ENCODE results near the gene CACFD1.
A peak's percentile ranks its signal among the peaks of the same experiment; 100 is the strongest.

CACFD1 gene

DNA sequence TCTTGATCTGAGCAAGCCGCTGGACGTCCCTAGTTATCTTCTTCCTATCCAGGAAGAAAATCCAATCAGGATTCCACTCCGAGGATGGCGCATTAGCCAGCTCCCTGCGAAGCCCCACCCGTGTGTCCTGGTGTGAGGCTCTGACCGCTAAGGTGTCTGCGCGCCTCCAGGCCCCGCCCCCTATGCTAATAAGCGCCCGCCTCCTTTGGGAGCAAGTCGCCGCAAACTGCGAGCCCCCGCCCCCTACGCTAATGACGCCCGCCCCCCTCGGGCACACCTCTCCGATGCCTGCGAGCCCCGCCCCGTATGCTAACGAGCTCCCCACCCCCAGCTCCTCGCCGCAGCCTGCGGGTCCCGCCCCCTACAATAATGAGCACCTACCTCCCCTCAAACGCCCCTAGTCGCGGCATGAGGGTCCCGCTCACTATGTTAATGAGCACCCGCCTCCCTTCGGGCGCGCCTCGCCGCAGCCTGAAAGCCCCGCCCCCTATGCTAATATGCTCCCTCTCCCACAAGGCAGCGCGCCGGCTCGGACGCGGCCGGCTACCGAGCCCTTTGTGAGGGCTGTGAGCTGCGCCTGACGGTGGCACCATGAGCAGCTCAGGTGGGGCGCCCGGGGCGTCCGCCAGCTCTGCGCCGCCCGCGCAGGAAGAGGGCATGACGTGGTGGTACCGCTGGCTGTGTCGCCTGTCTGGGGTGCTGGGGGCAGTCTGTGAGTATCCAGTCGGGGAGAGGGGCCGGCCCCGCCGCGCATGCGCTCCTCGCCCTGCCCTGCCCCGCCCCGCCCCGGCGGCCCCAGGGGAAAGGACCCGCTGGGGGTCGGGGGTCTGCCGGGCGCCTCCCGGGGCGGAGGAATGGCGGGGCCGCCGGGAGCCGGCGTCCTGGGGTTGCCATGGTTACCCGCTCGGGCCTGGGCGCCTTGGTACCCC, at the start of gene CACFD1:
TSS of gene CACFD1 (plus strand) at position 503 of the 929 bp plus-strand sequence. CDS start at position 592, 89 bp downstream.
- peak; percentile 33; the same call in 1 of the 2 replicates for TF ChIP-seq GATA2 (IDR thresholded peaks at IDR 0.05; ENCODE audit: low read depth, low read length)
- no peak for TF ChIP-seq GATA3 (IDR thresholded peaks at IDR 0.05; ENCODE audit: low read depth, low read length)

GRCh38 chr9:133415170-133415569, 44.6 kb upstream of the CACFD1 start:
- TF ChIP-seq GATA3 (IDR thresholded peaks at IDR 0.05; ENCODE audit: low read depth, low read length) = no peak
- no peak for TF ChIP-seq GATA2 (IDR thresholded peaks at IDR 0.05; ENCODE audit: low read depth, low read length)

DNA sequence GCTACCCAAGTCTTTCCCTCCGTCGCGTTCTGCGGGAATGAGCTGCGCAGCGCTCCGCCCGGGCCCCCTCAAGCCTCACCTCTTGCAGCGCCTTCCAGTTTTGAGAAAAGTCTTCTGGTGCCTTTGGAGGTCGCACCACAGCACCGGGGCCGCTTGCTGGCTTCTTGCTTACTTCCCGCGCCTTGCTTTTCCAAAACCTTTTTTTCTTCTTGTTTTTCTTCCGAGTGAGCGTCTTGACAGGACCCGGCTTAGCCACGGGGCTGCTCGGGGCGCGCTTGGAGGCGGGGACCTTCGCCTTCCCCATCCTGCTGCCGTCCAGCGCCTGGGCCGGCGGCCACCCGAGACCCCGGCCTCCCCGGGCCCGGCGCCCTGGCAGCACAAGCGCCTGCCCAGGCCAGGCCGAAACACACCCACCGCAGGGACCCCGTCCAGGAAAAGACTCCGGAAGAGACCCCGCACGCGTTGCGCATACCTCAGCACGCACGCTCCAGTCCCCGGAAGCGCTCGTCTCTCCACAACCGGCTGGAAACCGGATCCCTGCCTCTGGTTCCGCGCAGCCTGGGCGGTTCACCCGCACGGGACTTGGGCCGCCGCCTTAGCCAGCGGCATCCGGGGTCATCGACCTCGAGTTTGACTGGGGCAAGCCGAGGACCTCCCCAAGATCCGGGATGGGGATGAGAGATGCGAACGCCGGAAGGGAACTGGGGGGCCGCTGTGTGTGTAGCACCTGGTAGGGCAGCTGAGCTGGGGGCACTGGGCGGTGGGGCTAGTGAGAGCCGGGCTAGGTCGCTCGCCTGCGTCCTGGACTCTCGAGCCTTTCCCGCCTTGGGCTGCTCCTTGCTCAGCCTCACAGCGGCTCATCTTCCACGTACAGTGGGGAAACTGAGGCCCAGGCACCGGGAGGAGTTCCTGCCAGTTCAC, 42.0 kb upstream of the CACFD1 start, which contains the start of gene REXO4:
TSS of gene REXO4 (minus strand) at position 470 of the 921 bp plus-strand sequence. CDS start at position 304, 166 bp downstream.
- TF ChIP-seq GATA2 (IDR thresholded peaks at IDR 0.05; ENCODE audit: low read depth, low read length) (0 out of 2 replicates have a peak, but pooled peaks have one; percentile 8), GATA3 (IDR thresholded peaks at IDR 0.05; ENCODE audit: low read depth, low read length) (no peak)

DNA sequence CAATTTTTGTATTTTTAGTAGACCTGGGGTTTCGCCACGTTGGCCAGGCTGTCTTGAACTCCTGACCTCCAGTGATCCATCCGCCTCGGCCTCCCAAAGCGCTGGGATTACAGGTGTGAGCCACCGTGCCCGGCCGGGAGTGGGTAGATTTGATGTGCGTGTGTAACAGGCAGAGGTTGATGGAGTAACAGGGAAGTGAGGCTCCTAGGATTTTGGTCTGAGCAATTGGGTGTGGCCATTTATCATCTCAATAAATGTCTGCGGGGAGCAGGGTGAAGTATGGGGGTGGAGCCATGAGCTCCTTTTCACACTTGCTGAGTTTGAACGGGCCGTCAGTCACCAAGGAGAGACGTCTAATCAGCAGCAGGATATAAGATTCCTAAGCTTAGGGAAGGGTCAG, 40.8 kb upstream of the CACFD1 start:
- TF ChIP-seq GATA3 (IDR thresholded peaks at IDR 0.05; ENCODE audit: low read depth, low read length) (no peak), GATA2 (IDR thresholded peaks at IDR 0.05; ENCODE audit: low read depth, low read length) (no peak)

GRCh38 chr9:133420392-133420827, 39.4 kb upstream of the CACFD1 start:
- TF ChIP-seq GATA2 (IDR thresholded peaks at IDR 0.05; ENCODE audit: low read depth, low read length) = no peak
- TF ChIP-seq GATA3 (IDR thresholded peaks at IDR 0.05; ENCODE audit: low read depth, low read length) = no peak

DNA sequence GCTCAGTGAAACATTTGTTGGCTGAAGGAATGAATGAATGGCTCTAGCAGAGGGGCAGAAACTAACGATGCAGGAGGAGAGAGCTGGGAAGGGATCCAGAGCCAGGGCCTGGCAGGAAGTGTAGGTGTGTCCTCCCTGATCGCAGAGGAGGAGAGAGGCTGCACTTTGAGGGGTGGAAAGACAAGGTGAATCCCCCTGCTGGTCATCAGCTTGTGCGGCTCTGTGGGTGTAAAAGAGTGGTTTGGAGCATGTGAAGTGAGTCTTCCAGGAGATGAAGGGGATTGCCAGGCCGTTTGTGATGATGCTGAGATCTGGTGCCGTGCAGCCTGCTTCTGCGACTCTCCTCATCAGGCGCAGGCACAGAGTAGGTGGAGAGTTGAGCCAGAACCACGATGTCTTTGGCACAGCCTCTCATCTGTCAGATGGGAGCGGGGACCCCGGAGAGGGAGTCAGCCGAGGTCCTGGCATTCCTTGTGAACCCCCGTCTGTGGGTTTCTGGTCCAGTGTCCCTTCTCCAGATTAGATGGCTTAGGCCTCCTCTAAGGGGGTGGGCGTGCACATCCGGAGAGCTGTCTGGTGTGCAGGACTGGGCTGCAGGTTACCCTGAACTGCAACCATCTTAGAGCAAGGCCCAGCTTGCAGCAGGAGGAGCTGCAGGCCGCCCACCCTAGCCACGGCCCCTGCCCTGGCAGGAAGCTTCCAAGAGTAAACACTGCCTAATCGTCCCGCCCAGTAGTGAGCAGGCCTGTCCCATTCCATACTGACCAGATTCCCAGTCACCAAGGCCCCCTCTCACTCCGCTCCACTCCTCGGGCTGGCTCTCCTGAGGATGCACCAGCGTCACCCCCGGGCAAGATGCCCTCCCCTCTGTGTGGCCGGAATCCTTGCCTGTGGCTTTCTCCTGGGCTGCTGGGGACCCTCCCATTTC, 37.9 kb upstream of the CACFD1 start, which contains the start of gene ADAMTS13:
TSS of gene ADAMTS13 (plus strand) at position 753 of the 928 bp plus-strand sequence. CDS start at position 830, 77 bp downstream.
- TF ChIP-seq GATA3 (IDR thresholded peaks at IDR 0.05; ENCODE audit: low read depth, low read length) = no peak
- TF ChIP-seq GATA2 (IDR thresholded peaks at IDR 0.05; ENCODE audit: low read depth, low read length) = no peak

DNA sequence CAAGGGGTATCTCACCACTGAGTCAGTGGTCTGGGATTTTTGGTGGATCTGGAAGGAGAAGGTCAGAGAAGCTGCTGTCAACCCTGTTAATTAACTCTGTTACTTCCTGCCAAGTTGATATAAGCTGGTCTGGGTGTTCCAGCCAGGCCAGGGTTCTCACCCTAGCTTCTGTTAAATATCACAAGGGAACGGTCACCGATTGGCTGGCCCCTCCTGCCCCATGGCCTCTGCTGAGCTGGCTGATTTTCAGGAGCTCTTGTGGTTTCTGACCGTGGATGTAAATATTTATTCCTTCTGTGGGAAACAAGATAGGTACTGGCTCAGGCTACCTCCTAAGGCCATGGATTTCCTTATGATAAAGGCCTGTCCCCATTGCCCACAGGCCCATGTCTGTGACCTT, 36.6 kb upstream of the CACFD1 start:
- no peak for TF ChIP-seq GATA3 (IDR thresholded peaks at IDR 0.05; ENCODE audit: low read depth, low read length)
- no peak for TF ChIP-seq GATA2 (IDR thresholded peaks at IDR 0.05; ENCODE audit: low read depth, low read length)

GRCh38 chr9:133424187-133424586, 35.6 kb upstream of the CACFD1 start:
- TF ChIP-seq GATA3 (IDR thresholded peaks at IDR 0.05; ENCODE audit: low read depth, low read length) (no peak), GATA2 (IDR thresholded peaks at IDR 0.05; ENCODE audit: low read depth, low read length) (no peak)

DNA sequence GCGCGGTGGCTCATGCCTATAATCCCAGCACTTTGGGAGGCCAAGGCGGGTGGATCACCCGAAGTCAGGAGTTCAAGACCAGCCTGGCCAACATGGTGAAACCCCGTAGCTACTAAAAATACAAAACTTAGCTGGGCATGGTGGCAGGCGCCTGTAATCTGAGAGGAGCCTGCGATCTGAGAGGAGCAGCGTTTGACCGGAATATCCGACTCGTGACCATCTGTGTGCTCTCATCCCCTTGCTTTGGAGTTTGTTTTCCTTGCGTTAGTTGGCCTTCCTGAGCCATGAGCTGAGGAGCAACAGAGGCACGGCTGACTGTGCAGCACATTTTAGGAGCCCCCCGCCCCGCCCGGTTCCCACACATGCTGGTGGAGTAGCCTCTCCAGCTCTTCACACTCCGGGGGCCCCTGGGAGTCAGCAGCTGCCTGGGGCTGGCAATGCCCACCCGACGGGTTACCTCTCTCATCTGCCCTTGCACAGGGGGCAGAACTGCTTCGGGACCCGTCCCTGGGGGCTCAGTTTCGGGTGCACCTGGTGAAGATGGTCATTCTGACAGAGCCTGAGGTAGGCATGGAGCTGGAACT, 34.6 kb upstream of the CACFD1 start:
- TF ChIP-seq GATA3 (IDR thresholded peaks at IDR 0.05; ENCODE audit: low read depth, low read length) (no peak), GATA2 (IDR thresholded peaks at IDR 0.05; ENCODE audit: low read depth, low read length) (no peak)

- TF ChIP-seq GATA2 (IDR thresholded peaks at IDR 0.05; ENCODE audit: low read depth, low read length) (no peak), GATA3 (IDR thresholded peaks at IDR 0.05; ENCODE audit: low read depth, low read length) (no peak)
Measured at GRCh38 chr9:133426011-133426410, 33.8 kb upstream of the CACFD1 start.

DNA sequence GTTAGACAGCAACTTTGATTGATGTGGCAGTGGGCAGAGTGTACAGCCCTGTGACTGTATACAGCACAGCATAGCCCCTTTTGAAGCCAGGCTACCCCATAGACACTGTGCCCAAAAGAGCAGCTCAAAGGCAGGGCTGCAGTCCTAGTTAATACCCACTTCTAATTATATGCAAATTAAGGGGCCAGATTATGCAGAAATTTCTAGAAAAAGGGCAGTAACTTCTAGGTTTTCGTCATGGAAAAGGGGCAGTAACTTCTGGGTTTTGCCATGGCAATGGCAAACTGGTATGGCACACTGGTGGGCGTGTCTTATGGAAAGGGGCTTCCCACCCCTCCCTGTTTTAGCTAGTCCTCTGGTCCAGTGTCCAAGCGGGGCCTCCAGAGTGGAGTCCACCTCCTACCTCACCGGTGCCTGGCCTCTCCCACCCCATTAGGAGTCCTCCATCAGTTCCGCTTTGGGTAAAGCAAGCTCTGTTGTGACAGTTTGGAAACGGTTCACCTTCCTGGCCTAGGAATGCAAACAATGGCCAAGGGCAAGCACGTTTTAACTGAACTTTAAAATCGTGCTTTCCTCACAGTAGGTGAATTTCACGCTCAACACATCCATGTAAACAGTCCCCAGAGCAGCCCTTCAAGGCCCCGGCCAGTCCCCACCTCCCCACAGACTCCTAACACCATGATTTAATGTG, 32.0 kb upstream of the CACFD1 start:
- no peak for TF ChIP-seq GATA2 (IDR thresholded peaks at IDR 0.05; ENCODE audit: low read depth, low read length)
- no peak for TF ChIP-seq GATA3 (IDR thresholded peaks at IDR 0.05; ENCODE audit: low read depth, low read length)

DNA sequence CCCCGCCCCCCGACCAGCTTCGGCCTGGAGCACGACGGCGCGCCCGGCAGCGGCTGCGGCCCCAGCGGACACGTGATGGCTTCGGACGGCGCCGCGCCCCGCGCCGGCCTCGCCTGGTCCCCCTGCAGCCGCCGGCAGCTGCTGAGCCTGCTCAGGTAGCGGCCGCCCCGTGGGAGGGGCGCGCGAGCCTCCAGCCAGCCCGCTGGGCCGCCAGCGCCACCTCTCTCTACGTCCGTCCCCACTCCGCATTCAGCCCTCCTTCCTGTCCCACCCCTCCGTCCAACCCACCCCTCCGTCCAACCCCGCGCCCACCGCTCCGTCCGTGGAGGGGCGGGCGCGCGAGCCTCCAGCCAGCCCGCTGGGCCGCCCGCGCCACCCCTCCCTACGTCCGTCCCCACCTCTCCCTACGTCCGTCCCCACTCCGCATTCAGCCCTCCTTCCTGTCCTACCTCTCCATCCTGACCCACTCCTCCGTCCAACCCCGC, 31.1 kb upstream of the CACFD1 start:
- TF ChIP-seq GATA3 (IDR thresholded peaks at IDR 0.05; ENCODE audit: low read depth, low read length) (no peak), GATA2 (IDR thresholded peaks at IDR 0.05; ENCODE audit: low read depth, low read length) (no peak)

All from SH-SY5Y (cell line).